CD4-positive, alpha-beta T cell treated with Interleukin-6 at 100 ng/mL for 8 hours (primary cell): ENCODE measurements around the gene LIPG.
"Not testable (repeated sequence)": the region's sequence is repeated elsewhere in the genome, so short reads cannot be mapped to it uniquely, and the experiment has no call there.

Source experiments
- DNase-seq: peaks from one replicate; pipeline ENCODE4 v3.0.0-alpha.2; 2020; ENCODE audit warnings: mixed read lengths, low spot score

LIPG gene

DNA sequence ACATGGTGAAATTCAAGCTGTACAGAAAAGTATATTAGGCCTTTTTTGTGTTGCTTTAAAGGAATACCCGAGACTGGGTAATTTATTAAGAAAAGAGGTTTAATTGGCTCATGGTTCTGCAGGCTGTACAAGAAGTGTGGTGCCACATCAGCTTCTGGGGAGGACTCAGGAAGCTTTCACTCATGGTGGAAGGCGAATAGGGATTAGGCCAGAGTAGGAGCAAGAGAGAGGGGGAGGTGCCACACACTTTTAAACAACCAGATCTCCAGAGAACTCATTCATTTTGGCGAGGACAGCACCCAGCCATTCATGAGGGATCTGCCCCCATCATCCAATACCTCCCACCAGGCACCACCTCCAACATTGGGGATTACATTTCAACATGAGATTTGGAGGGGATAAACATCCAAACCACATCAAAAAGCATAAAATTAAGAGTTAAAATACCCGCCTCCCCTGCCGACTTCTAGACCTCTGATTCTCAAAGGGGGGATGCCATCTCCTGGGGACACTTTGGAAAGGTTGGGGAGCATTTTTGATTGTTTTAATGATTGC lies 15.1 kb upstream of the LIPG start:
- DNase-seq: no peak

DNA sequence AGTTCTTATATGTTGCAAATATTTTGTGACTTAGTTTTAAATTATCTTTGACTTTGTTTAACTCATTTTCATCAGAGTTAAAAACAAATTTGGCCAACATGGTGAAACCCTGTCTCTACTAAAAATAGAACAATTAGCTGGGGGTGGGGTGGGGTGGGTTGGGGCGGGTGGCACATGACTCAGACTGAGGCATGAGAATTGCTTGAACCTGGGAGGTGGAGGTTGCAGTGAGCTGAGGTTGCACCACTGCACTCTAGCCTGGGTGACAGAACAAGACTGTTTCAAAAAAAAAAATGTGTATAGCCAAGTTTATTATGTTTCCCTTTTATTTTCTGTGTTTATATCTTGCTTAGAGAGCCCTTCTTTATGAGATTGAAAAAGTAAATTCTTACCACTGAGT lies 14.2 kb upstream of the LIPG start:
- DNase-seq: no peak

GRCh38 chr18:49548229-49548636 lies 13.6 kb upstream of the LIPG start:
- DNase-seq: no peak

DNA sequence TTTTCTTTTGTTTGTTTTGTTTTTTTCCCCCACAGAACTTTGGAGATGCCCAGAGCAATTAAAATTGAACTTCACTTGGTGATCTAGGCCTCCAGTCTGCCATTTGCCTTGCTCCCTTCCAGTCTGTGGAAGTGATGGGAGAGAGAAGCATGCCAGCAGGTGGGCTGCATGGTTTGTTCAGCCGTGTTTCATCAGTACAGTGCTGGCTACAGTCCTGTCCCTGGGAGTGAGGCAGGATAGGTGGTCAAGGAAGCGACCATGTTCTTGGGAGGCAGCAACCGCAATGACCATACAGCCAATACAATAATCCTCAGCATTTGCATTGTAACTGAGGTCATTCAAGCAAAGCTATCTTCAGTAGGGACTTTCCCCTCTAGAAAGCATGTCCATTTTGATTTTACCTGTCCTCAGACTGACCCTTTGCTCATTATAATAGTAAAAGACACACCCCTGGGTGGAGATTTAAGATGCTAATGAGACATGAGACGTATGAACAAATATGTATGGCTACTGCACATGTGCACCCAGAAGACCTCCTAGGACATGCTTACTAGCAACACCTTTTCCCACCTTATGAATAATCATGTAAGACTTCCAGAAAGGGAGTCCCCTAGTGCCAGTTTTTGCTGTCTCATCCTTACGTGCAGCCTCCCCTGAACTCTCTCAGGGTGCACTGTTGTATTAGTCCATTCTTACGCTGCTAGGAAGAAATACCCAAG lies 11.1 kb upstream of the LIPG start:
- no peak for DNase-seq

DNA sequence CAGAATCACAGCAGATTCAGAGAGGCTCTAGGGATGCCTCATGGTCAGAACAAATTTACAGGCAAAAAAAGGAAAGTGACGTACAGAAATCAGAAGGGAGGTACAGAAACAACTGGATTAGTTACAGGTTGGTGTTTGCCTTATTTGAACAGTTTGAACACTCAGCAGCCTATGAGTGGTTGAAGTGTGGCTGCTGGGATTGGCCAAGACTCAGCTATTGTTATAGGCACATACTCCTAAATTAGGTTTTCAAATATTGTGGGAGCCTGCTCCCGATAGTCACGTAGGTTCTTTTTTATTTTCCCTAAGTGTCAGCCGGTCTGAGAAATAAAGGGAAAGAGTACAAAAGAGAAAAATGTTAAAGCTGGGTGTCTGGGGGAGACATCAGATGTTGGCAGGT lies 8.9 kb upstream of the LIPG start:
- no peak for DNase-seq

DNA sequence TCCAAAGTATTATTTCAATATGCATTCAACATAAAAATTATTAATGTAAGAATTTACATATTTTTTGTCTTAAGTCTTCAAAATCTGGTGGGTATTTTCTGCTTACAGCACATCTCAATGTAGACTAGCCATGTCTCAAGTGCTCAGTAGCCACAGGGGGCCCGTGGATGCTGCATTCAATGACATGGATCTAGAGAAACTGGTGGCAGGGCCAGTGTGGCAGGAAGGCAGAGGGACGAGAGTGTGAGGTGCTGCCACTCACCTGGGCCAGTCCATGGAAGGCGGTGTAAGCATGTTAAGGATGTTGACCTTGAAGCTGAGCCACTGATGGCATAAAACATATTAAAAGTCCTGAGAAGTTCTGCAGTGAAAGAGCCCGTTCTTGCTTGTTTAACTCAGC lies 6.2 kb upstream of the LIPG start:
- no peak for DNase-seq

DNA sequence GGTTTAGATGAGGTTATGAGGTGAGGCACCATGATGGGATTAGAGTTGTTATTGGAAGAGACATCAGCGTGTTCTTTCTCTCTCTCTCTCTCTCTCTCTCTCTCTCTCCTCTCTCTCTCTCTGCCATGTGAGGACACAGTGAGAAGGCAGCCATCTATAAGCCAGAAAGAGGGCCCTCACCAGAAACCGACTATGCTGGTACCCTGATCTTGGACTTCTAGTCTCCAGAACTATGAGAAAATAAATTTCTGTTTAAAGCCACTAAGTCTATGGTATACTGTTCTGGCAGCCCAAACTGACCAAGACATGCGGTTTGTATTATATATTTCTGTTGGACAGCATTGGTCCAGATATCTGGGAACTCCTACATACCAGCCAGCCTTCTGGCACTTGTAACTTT lies 3.5 kb upstream of the LIPG start:
- no peak for DNase-seq

GRCh38 chr18:49559326-49559931 lies 2.4 kb upstream of the LIPG start:
- not testable (repeated sequence) for DNase-seq

DNA sequence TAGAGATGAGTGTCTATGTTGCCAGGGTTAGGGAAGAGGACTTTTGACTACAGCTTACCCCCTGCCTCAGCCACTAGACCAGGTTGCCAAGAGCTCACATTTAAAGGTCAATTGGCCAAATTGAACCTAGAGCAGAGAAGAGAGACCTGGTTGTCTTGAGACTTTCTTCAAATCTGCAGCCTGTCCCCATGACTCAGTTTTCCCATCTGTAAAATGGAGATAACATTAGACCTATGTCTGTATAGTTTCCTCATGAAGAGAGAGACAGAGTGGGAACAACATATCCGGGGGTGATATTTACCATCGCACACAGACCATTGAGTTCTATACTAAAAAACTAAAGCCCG lies 1.6 kb upstream of the LIPG start:
- DNase-seq: no peak

DNA sequence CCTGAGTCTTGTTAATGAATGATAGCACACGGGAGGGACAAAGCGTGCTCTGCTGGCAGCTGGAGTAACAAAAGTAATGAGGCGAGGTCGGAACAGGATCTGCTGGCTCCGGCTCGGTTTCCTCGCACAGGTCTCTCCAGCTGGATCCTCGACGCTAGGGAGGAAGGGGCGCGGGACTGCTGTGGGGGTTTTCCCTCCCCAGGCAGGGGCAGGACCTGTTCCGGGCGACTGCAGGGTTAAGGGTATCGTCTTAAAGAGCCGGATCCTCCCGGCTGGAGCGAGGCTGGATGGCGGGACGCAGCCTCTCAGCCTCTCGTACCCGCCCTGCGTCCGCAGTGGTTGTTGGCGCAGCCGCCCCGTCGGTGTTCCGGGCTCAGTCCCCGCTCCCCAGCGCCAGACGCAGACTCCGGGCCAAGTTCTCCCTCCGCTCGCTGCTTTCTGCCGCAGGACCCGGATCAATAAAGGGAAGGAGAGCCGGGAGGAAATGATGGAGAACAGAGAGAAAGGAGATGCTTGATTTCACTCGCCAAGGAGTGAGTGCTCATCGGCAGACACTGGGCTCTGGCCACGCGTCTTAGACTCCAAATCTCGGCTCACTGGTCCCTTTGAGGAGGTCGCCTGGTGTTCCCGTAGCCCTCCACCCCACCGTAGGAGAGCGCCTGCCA lies 1.1 kb upstream of the LIPG start:
- no peak for DNase-seq

DNA sequence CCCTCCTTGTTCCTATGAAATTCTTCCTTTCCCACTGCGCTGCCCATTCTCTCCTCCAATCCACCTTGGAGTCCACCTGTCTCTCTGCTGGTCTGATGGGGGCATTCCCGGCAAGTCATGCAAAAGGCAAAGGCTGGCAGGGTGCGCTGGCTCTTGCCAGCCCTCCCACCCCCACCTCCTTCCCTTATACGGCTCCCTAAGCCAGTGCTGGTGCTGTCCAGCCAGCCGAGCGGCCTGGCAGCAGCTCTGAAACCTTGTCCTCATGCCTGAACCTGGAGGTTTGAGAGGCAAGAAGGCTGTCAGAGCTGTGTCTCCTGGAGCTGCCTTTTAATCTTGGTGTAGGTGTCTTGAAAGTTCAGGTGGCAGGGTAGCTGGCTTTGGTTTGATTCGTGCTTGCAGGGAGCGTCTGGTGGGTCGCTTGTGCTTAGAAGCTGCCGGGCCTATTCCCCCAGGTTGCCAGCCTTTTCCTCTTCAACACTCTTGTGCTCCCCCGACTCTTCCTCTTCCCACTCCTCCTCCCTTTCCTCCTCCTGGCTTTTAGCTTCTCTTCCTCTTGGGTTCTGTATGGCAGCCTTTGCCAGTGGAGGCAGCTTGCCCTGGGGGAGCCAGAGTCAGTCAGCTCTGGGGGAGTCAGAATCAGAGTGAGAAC lies 748 bp downstream of the LIPG start:
- no peak for DNase-seq

- DNase-seq: no peak
Measured at GRCh38 chr18:49563130-49563540, 1.3 kb downstream of the LIPG start.

GRCh38 chr18:49563701-49564517 lies 2.1 kb downstream of the LIPG start:
- DNase-seq: no peak

GRCh38 chr18:49564518-49564834 lies 2.6 kb downstream of the LIPG start:
- no peak for DNase-seq

- DNase-seq: no peak
Measured at GRCh38 chr18:49565101-49565500, 3.2 kb downstream of the LIPG start.

DNA sequence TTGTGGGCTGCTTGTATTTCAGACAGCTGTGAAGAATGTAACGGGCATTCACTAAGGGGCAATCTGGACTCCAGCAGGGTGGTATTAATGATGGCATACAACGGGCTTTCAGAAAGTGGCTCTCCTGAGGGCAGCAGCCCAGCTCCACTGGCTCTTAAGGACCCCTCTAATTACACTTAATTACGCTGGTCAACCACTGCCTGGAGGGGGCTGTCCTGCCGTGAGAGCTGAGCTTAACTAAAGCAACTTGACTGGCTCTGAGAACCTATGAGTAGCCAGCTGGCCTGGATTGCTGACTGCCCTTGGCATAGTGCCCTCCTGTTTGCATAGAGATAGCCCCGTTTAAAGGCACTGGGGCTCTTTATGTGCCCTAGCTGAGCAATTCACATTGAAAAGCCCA lies 3.8 kb downstream of the LIPG start:
- DNase-seq: no peak

DNA sequence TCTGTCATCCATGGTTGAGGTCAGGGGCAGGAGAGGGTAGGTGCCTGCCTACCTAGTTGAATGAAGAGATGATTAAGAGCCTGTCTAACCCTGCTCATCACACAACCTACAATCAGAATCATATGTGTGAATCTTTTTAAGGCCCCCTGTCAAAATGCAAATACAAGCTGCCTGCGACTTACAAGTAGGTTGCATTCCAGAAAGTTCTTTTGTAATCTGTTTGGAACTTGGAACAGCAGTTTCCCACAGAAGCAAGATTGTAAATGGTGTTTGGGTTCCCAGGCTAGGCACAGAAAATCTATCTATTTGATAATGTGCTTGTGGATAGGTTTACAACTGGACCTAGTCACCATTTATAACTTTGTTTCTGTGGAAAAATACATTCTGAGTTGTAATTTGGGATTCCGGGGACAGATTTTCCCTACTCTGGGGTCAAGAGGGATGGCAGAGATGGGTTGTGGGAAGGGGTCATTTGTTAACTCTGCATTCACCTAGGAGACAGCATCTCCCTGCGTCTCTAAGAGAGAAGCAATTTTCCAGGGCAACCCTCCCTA lies 4.4 kb downstream of the LIPG start:
- no peak for DNase-seq

- no peak for DNase-seq
Measured at GRCh38 chr18:49566985-49567384, 5.1 kb downstream of the LIPG start.

DNA sequence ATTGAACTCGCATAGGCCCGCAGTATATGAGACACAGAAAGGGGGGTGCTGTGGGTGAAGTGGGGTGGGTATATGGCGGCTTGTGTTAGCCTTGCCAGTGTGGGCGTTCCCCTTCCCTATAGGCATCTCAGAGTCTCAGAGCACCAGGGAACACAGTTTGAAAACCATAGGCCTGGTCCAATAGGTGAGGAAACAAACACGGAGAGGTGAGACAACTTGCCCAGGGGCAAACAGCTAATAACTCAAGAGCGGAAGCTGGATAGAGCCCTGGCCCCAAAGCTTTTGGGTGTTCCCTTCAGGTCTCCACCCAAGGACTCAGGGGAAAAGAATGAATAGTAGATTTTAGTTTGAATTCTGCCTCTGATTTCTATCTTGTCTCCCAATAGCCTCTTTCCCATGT lies 7.9 kb downstream of the LIPG start:
- DNase-seq: no peak

DNA sequence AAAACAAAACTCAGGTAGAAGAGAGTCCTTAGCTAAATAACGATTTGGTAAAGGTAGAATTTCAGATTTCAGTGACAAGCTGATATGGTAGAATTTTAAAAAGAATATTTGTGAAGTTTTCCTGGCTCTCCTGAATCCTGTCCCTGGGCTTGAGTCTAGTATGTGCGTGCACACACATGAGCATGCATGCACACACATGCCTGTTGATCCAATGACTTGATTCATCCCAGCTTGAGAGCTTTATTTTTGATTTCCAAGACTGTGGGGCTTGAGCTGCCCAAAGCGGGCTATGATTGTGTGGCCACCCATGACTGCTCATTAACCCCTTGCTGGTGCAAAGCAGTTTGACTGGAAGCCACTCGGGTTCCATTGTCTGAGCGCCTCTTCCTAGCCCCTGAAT lies 9.0 kb downstream of the LIPG start:
- DNase-seq: no peak

DNA sequence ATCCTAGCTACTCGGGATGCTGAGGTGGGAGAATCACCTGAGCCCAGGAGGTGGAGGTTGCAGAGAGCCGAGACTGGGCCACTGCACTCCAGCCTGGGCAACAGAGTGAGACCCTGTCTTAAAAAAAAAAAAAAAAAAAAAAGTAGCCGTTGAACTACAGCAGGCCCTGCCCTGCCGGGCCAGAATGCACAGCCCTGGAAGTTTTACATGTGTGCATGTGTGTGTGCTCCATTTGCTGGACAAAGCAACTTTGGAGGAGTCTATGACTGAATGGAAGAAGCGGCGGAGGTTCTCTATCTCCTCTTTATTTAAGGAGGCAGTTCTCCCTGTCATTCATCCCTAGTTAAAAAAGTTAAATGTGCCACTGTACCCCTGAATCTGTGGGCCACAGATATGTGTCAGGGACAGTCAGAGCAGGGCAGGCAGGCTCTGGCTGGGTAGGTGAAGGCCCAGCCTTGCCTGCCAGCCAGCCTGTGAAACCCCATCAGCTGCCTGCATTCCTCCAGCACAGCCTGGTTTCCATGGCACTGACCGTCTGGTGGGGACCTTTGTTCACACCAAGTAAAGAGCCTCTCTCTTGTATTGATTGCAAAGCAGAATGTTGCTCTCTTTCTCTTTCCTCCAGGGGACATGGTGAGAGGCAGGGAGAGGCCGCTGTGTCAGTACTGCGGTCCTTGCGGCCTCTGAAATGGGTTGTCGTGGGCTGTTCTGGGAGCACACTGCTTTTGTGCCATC lies 10.9 kb downstream of the LIPG start:
- DNase-seq: no peak
